GM18951 (cell line): Measurements from ENCODE around the gene MRPL37.

ENCODE experiments used
- POLR2A ChIP-seq: IDR thresholded peaks from 4 replicates; pipeline ENCODE4 v1.6.1; 2011; ENCODE audit warnings: mild to moderate bottlenecking; ENCODE audit not compliant: insufficient read length, insufficient read depth; ENCODE audit errors: extremely low read depth
- in situ Hi-C: fragments of 300-500 bp; cut with MboI; formaldehyde crosslinking; loops from one replicate; pipeline ENCODE4 v1.12.0; 2022; ENCODE audit warnings: low sequenced_read_pairs, mixed read lengths, inconsistent platforms; ENCODE audit not compliant: unreplicated experiment

Gene MRPL37

GRCh38 chr1:54234284-54234683 is 34.3 kb downstream of the MRPL37 start:
- in situ Hi-C loops: no loop called here
- TF ChIP-seq POLR2A: no peak

DNA sequence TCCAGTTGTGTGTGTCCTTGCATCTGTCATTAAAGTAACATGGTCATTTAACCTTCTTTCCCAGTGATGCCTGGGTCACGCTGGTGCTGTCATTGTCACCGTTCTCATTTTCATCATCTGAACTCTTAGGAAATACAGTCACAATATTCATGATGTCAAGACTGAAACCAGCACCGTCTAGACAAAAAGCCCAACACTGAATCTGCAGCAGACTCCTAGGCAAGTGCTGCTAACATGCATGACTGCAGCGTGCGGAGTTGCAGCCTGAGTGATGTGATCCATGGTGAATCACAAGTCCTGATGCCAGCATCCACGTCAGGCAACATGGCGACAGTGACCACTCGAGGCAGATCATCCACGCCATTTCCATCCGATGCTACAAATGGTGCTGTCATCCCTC is 37.6 kb downstream of the MRPL37 start:
- in situ Hi-C loops: no loop called here
- TF ChIP-seq POLR2A: no peak

DNA sequence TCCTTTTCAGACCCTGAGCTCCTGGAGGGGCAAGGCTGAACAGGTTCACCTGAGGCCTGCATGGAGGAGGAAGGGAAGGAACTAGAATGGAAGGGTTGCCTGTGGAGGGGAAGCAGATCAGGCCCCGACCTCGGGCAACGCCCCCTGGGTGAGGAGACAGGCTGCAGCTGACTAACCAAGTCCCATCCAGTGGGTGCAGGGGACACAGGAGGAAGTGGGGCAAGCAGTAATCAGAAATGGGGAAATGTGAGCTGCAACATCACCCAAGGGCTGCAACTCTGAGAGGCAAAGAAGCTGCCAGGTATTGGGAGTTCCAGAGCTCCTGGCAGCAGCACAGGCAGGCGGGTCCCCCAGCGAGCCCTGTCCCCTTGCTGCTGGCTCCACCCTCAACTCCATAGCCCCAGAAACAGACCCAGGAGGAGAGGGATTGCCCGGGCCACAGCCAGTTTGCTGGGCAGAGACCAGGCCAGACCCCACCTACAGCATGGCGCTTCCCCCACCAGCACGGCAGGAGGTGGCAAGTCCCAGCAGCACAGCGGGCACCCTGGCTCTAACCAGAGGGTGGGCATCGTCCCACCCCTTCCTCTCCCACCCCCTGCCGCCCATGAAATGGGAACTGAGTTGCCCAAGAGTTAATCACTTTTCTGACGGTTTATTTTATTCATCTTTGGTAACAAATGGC is 38.5 kb downstream of the MRPL37 start:
- TF ChIP-seq POLR2A: no peak
- in situ Hi-C loops: no loop called here

DNA sequence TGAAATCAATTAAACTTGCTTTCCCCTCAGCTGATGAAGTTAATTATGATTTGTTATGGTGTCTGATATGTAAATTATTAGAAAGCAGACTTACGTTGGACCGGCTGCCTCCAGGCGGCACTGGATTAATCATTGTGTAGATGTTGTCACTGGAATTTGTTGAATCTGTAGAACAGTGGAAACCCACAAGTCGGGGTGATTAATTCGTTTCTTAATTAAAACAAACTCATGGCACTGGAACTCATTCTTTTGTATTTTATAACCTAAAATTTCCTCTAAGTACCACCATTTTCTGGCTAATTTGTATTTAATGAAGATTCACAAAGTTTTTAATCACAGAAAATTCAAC is 39.0 kb downstream of the MRPL37 start:
- no peak for TF ChIP-seq POLR2A
- in situ Hi-C loops: no loop called here

DNA sequence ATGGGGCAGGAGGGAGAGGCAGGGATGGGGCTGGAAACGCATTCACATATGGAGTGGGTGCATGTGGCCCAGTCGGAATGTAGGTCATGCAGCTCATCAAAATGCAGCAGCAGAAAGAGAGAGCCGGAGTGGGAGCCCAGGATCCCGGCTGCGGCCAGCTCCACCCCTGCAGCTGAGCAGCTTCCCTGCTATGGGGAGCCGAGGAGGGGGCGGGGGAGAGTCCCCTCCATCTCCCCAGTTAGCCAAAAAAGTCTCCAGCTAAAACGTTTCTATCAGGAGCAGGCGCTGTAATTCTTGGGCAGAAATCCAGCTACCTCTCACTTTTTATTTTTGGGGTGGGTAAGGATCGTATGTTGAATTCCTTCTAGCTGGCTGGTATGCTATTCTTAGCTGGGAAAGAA is 39.7 kb downstream of the MRPL37 start:
- no peak for TF ChIP-seq POLR2A
- in situ Hi-C loops: no loop called here

GRCh38 chr1:54240741-54241335 is 40.9 kb downstream of the MRPL37 start:
- no peak for TF ChIP-seq POLR2A
- in situ Hi-C loops: no loop called here

GRCh38 chr1:54241364-54241763 is 41.4 kb downstream of the MRPL37 start:
- TF ChIP-seq POLR2A: no peak
- in situ Hi-C loops: no loop called here

DNA sequence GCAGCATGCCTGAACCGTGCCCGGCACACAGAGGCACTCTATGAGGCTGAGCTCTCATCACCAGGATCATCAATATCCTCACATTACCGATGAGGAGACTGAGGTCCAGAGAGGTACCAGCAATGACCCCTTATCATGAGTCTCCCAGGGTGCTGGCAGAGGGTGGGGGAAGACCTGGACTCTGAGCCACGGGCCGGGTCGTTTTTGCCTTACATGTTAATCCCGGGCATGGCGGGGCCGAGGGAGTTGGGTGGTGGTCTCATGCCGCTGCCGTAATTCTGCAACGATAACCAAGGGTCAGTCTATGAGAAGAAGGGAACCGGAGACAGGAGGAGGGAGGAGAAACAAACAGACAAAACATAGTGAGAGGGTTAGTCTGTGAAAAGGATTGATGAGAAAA is 43.1 kb downstream of the MRPL37 start:
- no peak for TF ChIP-seq POLR2A
- in situ Hi-C loops: no loop called here

DNA sequence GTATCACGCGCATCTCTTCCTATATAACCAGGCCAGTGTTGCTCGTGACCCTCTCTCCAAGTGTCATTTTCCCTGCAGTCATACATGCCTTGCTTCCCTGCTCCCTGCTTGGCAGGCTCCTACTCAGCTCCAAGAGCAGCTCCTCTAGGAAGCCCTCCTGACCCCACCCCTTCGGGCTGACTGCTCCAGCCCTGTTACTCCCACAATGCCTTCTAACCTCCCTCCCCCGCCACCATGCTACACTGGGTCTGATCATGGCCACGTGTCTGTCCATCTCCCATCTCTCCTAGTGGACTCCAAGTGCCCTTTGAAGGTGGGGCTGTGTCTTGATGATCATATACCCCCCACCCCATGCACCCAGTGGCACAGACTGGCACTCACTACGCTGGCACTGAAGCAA is 44.7 kb downstream of the MRPL37 start:
- in situ Hi-C loops: no loop called here

DNA sequence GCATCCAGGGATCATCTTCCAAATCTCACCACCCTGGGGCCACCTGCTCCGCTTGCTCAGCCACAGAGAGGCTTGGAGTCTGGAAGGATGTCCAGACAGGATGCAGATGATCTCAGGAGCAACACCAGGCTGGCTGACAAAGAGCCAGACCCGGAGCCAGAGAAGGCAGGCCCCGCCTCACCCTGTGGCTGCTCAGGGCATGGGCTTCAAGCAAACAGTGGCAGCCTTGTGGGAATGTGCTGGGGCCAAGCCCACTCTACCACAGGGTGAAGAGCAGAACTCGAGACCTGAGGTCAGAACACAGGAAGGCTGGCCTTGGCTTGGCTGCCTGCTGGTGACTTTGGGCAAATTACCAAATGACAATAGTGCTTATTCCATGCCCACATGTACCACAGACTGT is 45.5 kb downstream of the MRPL37 start:
- in situ Hi-C loops: no loop called here
- TF ChIP-seq POLR2A: no peak

More for the DNA sequence above, 44.7 kb downstream of the MRPL37 start:
- TF ChIP-seq POLR2A: no peak

- in situ Hi-C loops: no loop called here
- no peak for TF ChIP-seq POLR2A
Observed at GRCh38 chr1:54246116-54246721, 46.3 kb downstream of the MRPL37 start.

DNA sequence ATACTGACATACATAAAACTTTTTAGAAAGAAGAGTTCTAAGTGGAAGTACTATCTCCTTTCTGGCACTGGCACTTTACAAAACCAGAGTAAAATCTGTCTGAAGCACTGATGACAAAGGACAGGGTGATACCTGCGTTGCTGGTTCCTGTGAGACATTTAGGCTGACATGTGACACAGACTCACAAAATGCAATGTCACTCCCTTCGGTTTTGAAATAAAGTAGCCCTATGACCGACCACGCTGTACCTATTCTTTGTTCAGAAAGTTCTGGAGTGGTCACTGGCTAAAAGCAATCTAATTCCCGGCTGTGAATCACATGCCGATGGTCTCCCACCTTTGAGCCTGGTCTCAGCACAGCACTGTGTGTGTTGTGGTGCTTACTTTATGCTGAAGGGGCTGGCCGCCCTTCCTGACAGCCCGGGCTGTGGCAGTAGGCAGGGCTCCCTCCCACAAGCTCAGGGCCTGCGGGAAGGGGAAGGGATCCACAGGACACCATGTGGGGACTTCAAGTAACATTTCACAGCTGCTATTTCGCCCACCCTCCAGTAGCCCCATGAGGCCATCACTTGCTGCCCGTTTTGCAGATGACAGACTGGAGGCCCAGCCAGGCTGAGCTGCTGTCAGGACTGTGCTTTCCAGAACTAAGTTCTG is 48.0 kb downstream of the MRPL37 start:
- in situ Hi-C loops: no loop called here
- no peak for TF ChIP-seq POLR2A

DNA sequence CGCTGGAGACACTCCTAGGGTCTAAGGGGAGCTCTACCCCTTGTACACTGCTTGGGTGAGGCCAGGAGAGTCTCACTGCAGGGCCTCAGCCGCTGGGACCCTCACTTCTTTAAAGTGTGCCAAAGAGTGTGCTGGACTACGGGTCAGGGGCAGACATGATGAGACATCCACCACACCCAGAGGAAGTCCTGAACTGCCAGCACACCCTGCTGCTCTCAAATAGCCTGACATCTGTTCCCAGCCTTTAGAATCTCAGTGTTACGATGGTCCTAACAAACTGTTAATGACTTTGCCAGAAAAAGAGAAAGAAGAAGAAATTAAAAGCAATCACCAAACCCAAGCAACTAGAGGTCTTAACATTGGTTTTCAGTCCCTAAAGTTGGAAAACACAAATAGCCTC is 49.0 kb downstream of the MRPL37 start:
- in situ Hi-C loops: no loop called here
- TF ChIP-seq POLR2A: no peak
